Limb (tissue), 2 donors: ENCODE results near the gene SCP2.
A peak's percentile ranks its signal among the peaks of the same experiment; 100 is the strongest.
"Not testable (repeated sequence)": the region's sequence is repeated elsewhere in the genome, so short reads cannot be mapped to it uniquely, and the experiment has no call there.

Experiments
- DNase-seq, 2 donors: peaks; one replicate each; pipeline ENCODE4 v3.0.0-alpha.2; 2016; ENCODE audit errors: extremely low spot score in 2 of 2

SCP2 gene

GRCh38 chr1:52916241-52916975, 10.7 kb upstream of the SCP2 start:
- no peak for DNase-seq

- peak in 1 of 2 donors; percentile 11 for DNase-seq
Observed at GRCh38 chr1:52917156-52917555, 9.9 kb upstream of the SCP2 start.

GRCh38 chr1:52917581-52917980, 9.5 kb upstream of the SCP2 start:
- no peak for DNase-seq

GRCh38 chr1:52918201-52918600, 8.9 kb upstream of the SCP2 start:
- no peak for DNase-seq

GRCh38 chr1:52919051-52919722, 7.9 kb upstream of the SCP2 start:
- DNase-seq, result no peak

- DNase-seq, result no peak
Observed at GRCh38 chr1:52919723-52920483, 7.2 kb upstream of the SCP2 start.

- no peak for DNase-seq
Observed at GRCh38 chr1:52920791-52921291, 6.2 kb upstream of the SCP2 start.

- no peak for DNase-seq
Observed at GRCh38 chr1:52925571-52926005, 1.5 kb upstream of the SCP2 start.

- DNase-seq, result no peak
Observed at GRCh38 chr1:52926864-52927211, 238 bp upstream of the SCP2 start.

- DNase-seq, result no peak
Observed at GRCh38 chr1:52928015-52928404, 934 bp downstream of the SCP2 start.

GRCh38 chr1:52929019-52929418, 1.9 kb downstream of the SCP2 start:
- DNase-seq, result no peak

- no peak for DNase-seq
Observed at GRCh38 chr1:52937433-52938182, 10.5 kb downstream of the SCP2 start.

GRCh38 chr1:52938183-52938451, 11.0 kb downstream of the SCP2 start:
- DNase-seq, result no peak

- DNase-seq, result no peak
Observed at GRCh38 chr1:52943876-52944416, 16.9 kb downstream of the SCP2 start.

- DNase-seq, result no peak
Observed at GRCh38 chr1:52944566-52944965, 17.5 kb downstream of the SCP2 start.

- DNase-seq, result no peak
Observed at GRCh38 chr1:52947490-52947889, 20.4 kb downstream of the SCP2 start.

GRCh38 chr1:52949602-52950001, 22.5 kb downstream of the SCP2 start:
- not testable (repeated sequence) for DNase-seq

GRCh38 chr1:52952112-52952511, 25.0 kb downstream of the SCP2 start:
- no peak for DNase-seq

- peak in 1 of 2 donors; percentile 61 for DNase-seq
Observed at GRCh38 chr1:52955129-52955970, 28.3 kb downstream of the SCP2 start.

GRCh38 chr1:52963101-52963500, 36.0 kb downstream of the SCP2 start:
- DNase-seq, result no peak

GRCh38 chr1:52967666-52968065, 40.6 kb downstream of the SCP2 start:
- DNase-seq, result no peak
